HCT116 (cell line): Measurements from ENCODE around the gene WDR74. TPM values are rescaled to one million over a fixed set of nuclear protein-coding genes. Genes with fewer than 3 reads are reported as not detected.
A peak's percentile ranks its signal among the peaks of the same experiment; 100 is the strongest.
"Not testable (repeated sequence)": the region's sequence is repeated elsewhere in the genome, so short reads cannot be mapped to it uniquely, and the experiment has no call there.

Source experiments
- ATAC-seq: fragments of 200-7000 bp; cut with Tn5 transposase; 2 replicates; pipeline ENCODE4 v1.9.1; 2020; ENCODE audit warnings: mild to moderate bottlenecking, moderate library complexity
- BruUV-seq: library from RNA; stranded (reverse); fragments of 400-500 nt; replicated peaks from 2 replicates; lab custom pipeline; 2021; lab: Mats Ljungman, UMichigan
- CTCF ChIA-PET: fragments of 300-600 bp; sonication (Branson Sonifier 250); formaldehyde crosslinking; loops from one replicate; lab custom pipeline; 2021; ENCODE audit warnings: antibody characterized with exemption; lab: Charles Lee
- POLR2A ChIA-PET: fragments of 300-600, 350-600 bp; sonication (Branson Sonifier 250); formaldehyde crosslinking; loops from one replicate; lab custom pipeline; 2021; ENCODE audit warnings: antibody characterized with exemption; lab: Charles Lee
- RAD21 ChIA-PET, 2 experiments: fragments of 300-600 bp; sonication (Branson Sonifier 250); formaldehyde crosslinking; loops; one replicate each; lab custom pipeline; 2023; ENCODE audit warnings: low total read pairs in 2 of 2; ENCODE audit not compliant: uncharacterized antibody in 2 of 2, unreplicated experiment in 2 of 2, low non-redundant PET in 1 of 2; lab: Charles Lee
- DNase-seq: peaks from one replicate; pipeline ENCODE4 v3.0.0-alpha.2; 2010; ENCODE audit warnings: low read depth, low spot score
- H2AFZ ChIP-seq: fragments of 200-600 bp; shearing (Covaris generic), sonication (generic); 2 replicates; pipeline ENCODE4 v1.6.1; 2017; ENCODE audit warnings: low read depth, mixed run types, mixed read lengths, antibody characterized with exemption, low read length; ENCODE audit not compliant: poor library complexity, severe bottlenecking
- H3K27ac ChIP-seq: 2 replicates; pipeline ENCODE4 v1.5.1; 2012; ENCODE audit warnings: low read depth, low read length
- H3K27me3 ChIP-seq: fragments of 200-600 bp; sonication (generic); 2 replicates; pipeline ENCODE4 v1.6.1; 2016; ENCODE audit warnings: mixed run types, low read length, mixed read lengths; ENCODE audit not compliant: insufficient read depth
- H3K36me3 ChIP-seq, 2 experiments: fragments of 200-500 bp in 1 of 2; fragments of 200-600 bp in 1 of 2; sonication (Bioruptor generic) in 1 of 2; sonication (generic) in 1 of 2; 2 replicates each; pipeline versions ENCODE4 v1.5.1 to v1.6.1; 2014 to 2016; ENCODE audit warnings: low read length in 2 of 2, inconsistent platforms in 1 of 2, mixed read lengths in 1 of 2, mixed run types in 1 of 2; ENCODE audit not compliant: insufficient read depth in 2 of 2, control insufficient read depth in 1 of 2
- H3K4me1 ChIP-seq, 2 experiments: fragments of 200-600 bp in 1 of 2; sonication (generic) in 1 of 2; 2 replicates each; pipeline versions ENCODE4 v1.5.1 to v1.6.1; 2012 to 2017; ENCODE audit warnings: low read length in 2 of 2, inconsistent platforms in 1 of 2, mild to moderate bottlenecking in 1 of 2, mixed read lengths in 1 of 2, mixed run types in 1 of 2, moderate library complexity in 1 of 2; ENCODE audit not compliant: insufficient read depth in 2 of 2, control insufficient read depth in 1 of 2
- H3K4me2 ChIP-seq: fragments of 200-600 bp; sonication (generic); 2 replicates; pipeline ENCODE4 v1.6.1; 2017; ENCODE audit warnings: mixed run types, low read length, mixed read lengths
- H3K4me3 ChIP-seq, 2 experiments: fragments of 200-600 bp in 1 of 2; sonication (generic) in 1 of 2; replicated peaks in 1 of 2; 2 replicates each; pipeline ENCODE4 v1.5.1; 2011 to 2016; ENCODE audit warnings: low read length in 2 of 2, control low read depth in 1 of 2, low read depth in 1 of 2, mild to moderate bottlenecking in 1 of 2, mixed read lengths in 1 of 2, mixed run types in 1 of 2
- H3K79me2 ChIP-seq: fragments of 200-600 bp; sonication (generic); 2 replicates; pipeline ENCODE4 v1.6.1; 2017; ENCODE audit warnings: mild to moderate bottlenecking, mixed run types, low read length, moderate library complexity, mixed read lengths; ENCODE audit not compliant: insufficient read depth
- H3K9ac ChIP-seq: fragments of 200-600 bp; sonication (generic); 2 replicates; pipeline ENCODE4 v1.6.1; 2016; ENCODE audit warnings: low read length, mixed read lengths
- H3K9me2 ChIP-seq: fragments of 200-600 bp; sonication (generic), shearing (Covaris generic); 2 replicates; pipeline ENCODE4 v1.6.1; 2017; ENCODE audit warnings: mixed run types, mild to moderate bottlenecking, moderate library complexity; ENCODE audit not compliant: insufficient read depth
- H3K9me3 ChIP-seq, 2 experiments: fragments of 200-500 bp in 1 of 2; fragments of 200-600 bp in 1 of 2; sonication (Bioruptor generic) in 1 of 2; sonication (generic) in 1 of 2; 2 replicates each; pipeline ENCODE4 v1.6.1; 2014 to 2017; ENCODE audit warnings: low read length in 2 of 2, mixed read lengths in 2 of 2, inconsistent platforms in 1 of 2, low read depth in 1 of 2, mild to moderate bottlenecking in 1 of 2, mixed run types in 1 of 2, moderate library complexity in 1 of 2; ENCODE audit not compliant: control insufficient read depth in 1 of 2, insufficient read depth in 1 of 2
- H4K20me1 ChIP-seq: fragments of 200-600 bp; sonication (generic), shearing (Covaris generic); 2 replicates; pipeline ENCODE4 v1.6.1; 2017; ENCODE audit warnings: mixed run types, mild to moderate bottlenecking, moderate library complexity; ENCODE audit not compliant: insufficient read depth
- CBX3 ChIP-seq: IDR thresholded peaks from 2 replicates; pipeline ENCODE4 v1.6.1; 2012; ENCODE audit warnings: low read depth
- CEBPB ChIP-seq: IDR thresholded peaks from 2 replicates; pipeline ENCODE4 v1.6.1; 2012; ENCODE audit warnings: low read depth
- EGR1 ChIP-seq: IDR thresholded peaks from 2 replicates; pipeline ENCODE4 v1.6.1; 2012; ENCODE audit warnings: low read depth
- EZH2phosphoT487 ChIP-seq: fragments of 200-600 bp; IDR thresholded peaks from 2 replicates; pipeline ENCODE4 v1.6.1; 2018; ENCODE audit warnings: antibody characterized with exemption, borderline replicate concordance
- FOSL1 ChIP-seq: IDR thresholded peaks from 2 replicates; pipeline ENCODE4 v1.6.1; 2012; ENCODE audit warnings: low read depth
- POLR2AphosphoS5 ChIP-seq: IDR thresholded peaks from 2 replicates; pipeline ENCODE4 v1.6.1; 2011; ENCODE audit warnings: mild to moderate bottlenecking, low read depth, low read length, moderate library complexity
- SIN3A ChIP-seq: IDR thresholded peaks from 2 replicates; pipeline ENCODE4 v1.6.1; 2012; ENCODE audit warnings: low read depth
- TCF7L2 ChIP-seq: IDR thresholded peaks from 2 replicates; pipeline ENCODE4 v1.7.0; 2011; ENCODE audit warnings: borderline replicate concordance, inconsistent platforms; ENCODE audit not compliant: insufficient read depth, insufficient read length; ENCODE audit errors: extremely low read depth
- YY1 ChIP-seq: IDR thresholded peaks from 2 replicates; pipeline ENCODE4 v1.6.1; 2011; ENCODE audit warnings: low read length, low read depth, moderate library complexity, mild to moderate bottlenecking; ENCODE audit not compliant: insufficient replicate concordance; ENCODE audit errors: extremely low read depth
- ZBTB33 ChIP-seq: IDR thresholded peaks from 2 replicates; pipeline ENCODE4 v1.6.1; 2011; ENCODE audit warnings: mild to moderate bottlenecking, low read length, moderate library complexity; ENCODE audit not compliant: insufficient replicate concordance; ENCODE audit errors: extremely low read depth
- ZFX ChIP-seq: fragments of 450-650 bp; IDR thresholded peaks from 2 replicates; pipeline ENCODE4 v1.6.1; 2017
- ZNF274 ChIP-seq: fragments of 200-500 bp; sonication (Bioruptor generic); IDR thresholded peaks from 2 replicates; pipeline ENCODE4 v1.6.1; 2014; ENCODE audit warnings: mild to moderate bottlenecking, low read depth, low read length, inconsistent platforms
- intact Hi-C: fragments of 100-400 bp; cut with micrococcal nuclease; formaldehyde crosslinking; loops from 2 replicates; pipeline ENCODE4 v1.10.0; 2022
- total RNA-seq: library from RNA; stranded (reverse); gene quantifications from one replicate; pipeline ENCODE4 v1.2.1, GENCODE V29; 2021; ENCODE audit not compliant: unreplicated experiment
- TF ChIP-seq, protein P1 (sequence below): IDR thresholded peaks from 2 replicates; pipeline ENCODE4 v1.6.1; 2012

The WDR74 gene
- total RNA-seq, 1 experiment from 2014 or later: 111 TPM

DNA sequence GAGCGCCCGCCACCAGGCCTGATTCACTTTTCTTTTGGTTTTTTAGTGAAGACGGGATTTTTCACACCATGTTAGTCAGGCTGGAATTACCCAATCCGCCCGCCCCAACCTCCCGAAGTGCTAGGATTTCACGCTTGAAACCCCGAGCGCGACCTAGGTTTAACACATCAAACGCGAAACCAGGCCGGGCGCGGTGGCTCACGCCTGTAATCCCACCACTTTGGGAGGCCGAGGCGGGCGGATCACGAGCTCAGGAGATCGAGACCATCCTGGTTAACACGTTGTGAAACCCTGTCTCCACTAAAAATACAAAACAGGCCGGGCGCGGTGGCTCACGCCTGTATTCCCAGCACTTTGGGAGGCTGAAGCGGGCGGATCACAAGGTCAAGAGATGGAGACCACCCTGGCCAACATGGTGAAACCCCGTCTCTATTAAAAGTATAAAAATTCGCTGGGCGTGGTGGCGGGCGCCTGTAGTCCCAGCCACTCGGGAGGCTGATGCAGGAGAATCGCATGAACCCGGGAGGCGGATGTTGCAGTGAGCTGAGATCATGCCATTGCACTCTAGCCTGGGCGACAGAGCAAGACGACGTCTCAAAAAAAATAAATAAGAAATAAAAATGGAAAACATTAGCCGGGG, 1.5 kb upstream of the WDR74 start:
- not testable (repeated sequence) for BruUV-seq, H3K9me2 ChIP-seq, H3K27me3 ChIP-seq, H3K9me3 ChIP-seq, H2AFZ ChIP-seq, H4K20me1 ChIP-seq
- intact Hi-C loops: loop anchor here (1.0 to 5.0 kb wide), 4 partner anchors 9 to 284 kb away; partner anchors contain the start of genes STX5, TEX54 and TTC9C
- ChIA-PET CTCF (interaction anchor here (1.2 to 2.9 kb wide), 4 partner anchors 21 to 446 kb away, joined by 3 to 11 read pairs (median 6); partner anchors contain the start of genes SLC3A2 and TUT1), POLR2A (interaction anchor here (0.6 to 3.4 kb wide), 78 partner anchors 8 to 1491 kb away, joined by 3 to 343 read pairs (median 5); partner anchors contain the start of genes AHNAK, B3GAT3, C11orf98 and CSKMT), RAD21 (interaction anchor here in 1 of 2 experiments (1.0 kb wide), 1 partner anchor 9 kb away, joined by 3 read pairs; the partner anchor contains the start of gene STX5)
- DNase-seq: peak; percentile 43
- Histone ChIP-seq H3K9ac (peak overlapping the region; percentile 98), H3K4me2 (peak overlapping the region; percentile 92), H3K36me3 (peaks cover under 1 to 17% of the 10 kb centered on the region in 2 experiments; a peak in 3 of 4 replicates), H3K79me2 (peaks cover 37% of the 10 kb centered on the region), H3K27ac (peak overlapping the region; percentile 94), H3K4me1 (peaks cover 8 to 36% of the 10 kb centered on the region in 2 experiments; a peak in 3 of 4 replicates), H3K4me3 (peak overlapping the region; percentile 82 to 87)
- TF ChIP-seq ZFX (peak; percentile 33; the same call in 1 of the 2 replicates), TCF7L2 (peak; percentile 15)
- ATAC-seq: peak; percentile 12

DNA sequence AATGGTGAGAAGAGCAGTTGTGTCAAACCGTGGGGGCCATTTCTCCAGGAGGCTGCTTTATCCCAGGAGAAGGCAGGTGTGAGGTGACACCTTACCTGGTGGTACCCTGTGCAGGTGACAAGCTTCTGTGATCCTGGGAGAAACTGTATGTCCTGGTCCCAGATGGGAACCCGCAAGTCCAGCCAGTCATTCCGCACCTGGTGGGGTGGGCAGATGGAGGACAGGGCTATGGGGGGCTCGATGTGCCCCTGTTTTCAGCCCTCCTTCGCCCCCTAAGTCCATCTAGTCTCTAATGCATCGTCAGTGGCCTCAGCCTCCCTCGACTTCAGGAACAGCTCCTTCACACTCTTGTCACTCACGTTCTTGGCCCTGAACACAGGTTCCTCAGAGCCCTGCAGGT, 4.1 kb downstream of the WDR74 start:
- no peaks in the 10 kb centered on the region; the same call in 1 of the 2 replicates for H4K20me1 ChIP-seq
- RAD21 ChIA-PET: no interaction called here
- DNase-seq (no peak), ATAC-seq (no peak)
- H2AFZ ChIP-seq: no peak overlapping the region
- no peak overlapping the region for H3K27ac ChIP-seq
- H3K27me3 ChIP-seq: no peaks in the 10 kb centered on the region
- CTCF ChIA-PET: interaction anchor here (0.5 kb wide), 1 partner anchor 161 kb away, joined by 5 read pairs; no protein-coding TSS in a partner anchor
- peaks cover 63% of the 10 kb centered on the region for H3K79me2 ChIP-seq
- POLR2A ChIA-PET: no interaction called here
- intact Hi-C loops: no loop called here
- BruUV-seq: no TSS peak
- TF ChIP-seq EZH2phosphoT487 (no peak), FOSL1 (no peak), CEBPB (no peak), POLR2AphosphoS5 (no peak), ZNF274 (no peak), ZBTB33 (no peak), TCF7L2 (no peak), YY1 (no peak), ZFX (no peak), EGR1 (no peak), CBX3 (no peak), SIN3A (no peak)
- TF ChIP-seq, protein P1, sequence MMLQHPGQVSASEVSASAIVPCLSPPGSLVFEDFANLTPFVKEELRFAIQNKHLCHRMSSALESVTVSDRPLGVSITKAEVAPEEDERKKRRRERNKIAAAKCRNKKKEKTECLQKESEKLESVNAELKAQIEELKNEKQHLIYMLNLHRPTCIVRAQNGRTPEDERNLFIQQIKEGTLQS: no peak
- peaks cover 15 to 40% of the 10 kb centered on the region in 2 experiments for H3K36me3 ChIP-seq
- H3K9me3 ChIP-seq: no peaks in the 10 kb centered on the region
- no peaks in the 10 kb centered on the region for H3K9me2 ChIP-seq
- no peak overlapping the region for H3K4me3 ChIP-seq
- no peak overlapping the region for H3K4me2 ChIP-seq
- peaks cover 5 to 35% of the 10 kb centered on the region in 2 experiments for H3K4me1 ChIP-seq
- no peak overlapping the region for H3K9ac ChIP-seq
